Osteoblast (primary cell): ENCODE results near the gene H2BK1. TPM values are rescaled to one million over a fixed set of nuclear protein-coding genes. Genes with fewer than 3 reads are reported as not detected.

Source experiments
- DNase-seq: peaks from one replicate; pipeline ENCODE4 v3.0.0; 2011; ENCODE audit warnings: low spot score, mixed read lengths; ENCODE audit not compliant: insufficient read length; ENCODE audit errors: missing footprints
- H2AFZ ChIP-seq: 2 replicates; pipeline ENCODE4 v1.6.0; 2011; ENCODE audit warnings: mild to moderate bottlenecking, low read length
- H3K27ac ChIP-seq: 2 replicates; pipeline ENCODE4 v1.5.1; 2011; ENCODE audit warnings: mild to moderate bottlenecking, low read depth, low read length, moderate library complexity
- H3K27me3 ChIP-seq: 2 replicates; pipeline ENCODE4 v1.6.0; 2012; ENCODE audit warnings: mild to moderate bottlenecking, control low read depth, inconsistent platforms, low read length, moderate library complexity; ENCODE audit not compliant: insufficient read depth
- H3K36me3 ChIP-seq: 2 replicates; pipeline ENCODE4 v1.5.1; 2011; ENCODE audit warnings: mild to moderate bottlenecking, low read length, control low read depth, moderate library complexity; ENCODE audit not compliant: insufficient read depth
- H3K4me1 ChIP-seq: 2 replicates; pipeline ENCODE4 v1.5.1; 2011; ENCODE audit warnings: mild to moderate bottlenecking, low read length, control low read depth, moderate library complexity; ENCODE audit not compliant: insufficient read depth
- H3K4me2 ChIP-seq: 2 replicates; pipeline ENCODE4 v1.6.0; 2011; ENCODE audit warnings: mild to moderate bottlenecking, low read length; ENCODE audit not compliant: insufficient read depth
- H3K4me3 ChIP-seq: fragments of 200-600 bp; sonication (generic); 3 replicates; pipeline ENCODE4 v1.5.1; 2012; ENCODE audit warnings: mild to moderate bottlenecking, low read length, inconsistent platforms; ENCODE audit not compliant: insufficient read depth
- H3K79me2 ChIP-seq: 2 replicates; pipeline ENCODE4 v1.6.0; 2012; ENCODE audit warnings: mild to moderate bottlenecking, low read length, control low read depth, inconsistent platforms; ENCODE audit not compliant: insufficient read depth
- H3K9me3 ChIP-seq: 2 replicates; pipeline ENCODE4 v1.5.1; 2011; ENCODE audit warnings: low read depth, low read length, control low read depth
- H4K20me1 ChIP-seq: 2 replicates; pipeline ENCODE4 v1.6.0; 2012; ENCODE audit warnings: mild to moderate bottlenecking, low read length, control low read depth; ENCODE audit not compliant: insufficient read depth
- CTCF ChIP-seq: IDR thresholded peaks from 2 replicates; pipeline ENCODE4 v1.5.1; 2011; ENCODE audit warnings: mild to moderate bottlenecking, low read depth, low read length, moderate library complexity; ENCODE audit errors: extremely low read depth
- total RNA-seq: library from RNA; depleted of rRNA; stranded (reverse); fragments of >200 nt; gene quantifications from 2 replicates; pipeline ENCODE4 v1.2.3, GENCODE V29; 2012

H2BK1 gene
- total RNA-seq, 1 donor: not detected

GRCh38 chr7:151236406-151236805 is 26.1 kb upstream of the H2BK1 start:
- Histone ChIP-seq H3K36me3 (peaks cover 73% of the 10 kb centered on the region), H4K20me1 (peaks cover 71% of the 10 kb centered on the region), H3K27ac (no peak overlapping the region), H3K4me3 (no peak overlapping the region), H2AFZ (no peak overlapping the region), H3K4me1 (peaks cover 21% of the 10 kb centered on the region), H3K4me2 (no peak overlapping the region), H3K27me3 (no peaks in the 10 kb centered on the region), H3K79me2 (peaks cover 88% of the 10 kb centered on the region), H3K9me3 (no peaks in the 10 kb centered on the region)
- no peak for DNase-seq
- TF ChIP-seq CTCF: no peak

- H3K79me2 ChIP-seq: peaks cover 82% of the 10 kb centered on the region
- H3K27me3 ChIP-seq: no peaks in the 10 kb centered on the region
- H3K4me3 ChIP-seq: no peak overlapping the region
- H2AFZ ChIP-seq: no peak overlapping the region
- H3K4me2 ChIP-seq: no peak overlapping the region
- no peak for TF ChIP-seq CTCF
- H3K9me3 ChIP-seq: no peaks in the 10 kb centered on the region
- no peak overlapping the region for H3K27ac ChIP-seq
- H4K20me1 ChIP-seq: peaks cover 68% of the 10 kb centered on the region
- H3K36me3 ChIP-seq: peaks cover 62% of the 10 kb centered on the region
- DNase-seq: peak; percentile 74
- peaks cover 21% of the 10 kb centered on the region for H3K4me1 ChIP-seq
Observed at GRCh38 chr7:151235091-151235787, 25.0 kb upstream of the H2BK1 start.

- peak overlapping the region; percentile 99 for H3K4me3 ChIP-seq
- H3K4me1 ChIP-seq: peaks cover 21% of the 10 kb centered on the region
- H3K9me3 ChIP-seq: no peaks in the 10 kb centered on the region
- H3K27ac ChIP-seq: peak overlapping the region; percentile 97
- no peaks in the 10 kb centered on the region for H3K27me3 ChIP-seq
- peak overlapping the region; percentile 90 for H3K4me2 ChIP-seq
- H3K79me2 ChIP-seq: peaks cover 70% of the 10 kb centered on the region
- peaks cover 48% of the 10 kb centered on the region for H3K36me3 ChIP-seq
- no peak for TF ChIP-seq CTCF
- peaks cover 57% of the 10 kb centered on the region for H4K20me1 ChIP-seq
- peak; percentile 30 for DNase-seq
- no peak overlapping the region for H2AFZ ChIP-seq
Observed at GRCh38 chr7:151233804-151234203, 23.5 kb upstream of the H2BK1 start.

- no peaks in the 10 kb centered on the region for H3K27me3 ChIP-seq
- peak overlapping the region; percentile 97 for H3K27ac ChIP-seq
- peak overlapping the region; percentile 32 for H2AFZ ChIP-seq
- H4K20me1 ChIP-seq: peaks cover 51% of the 10 kb centered on the region
- H3K4me1 ChIP-seq: peaks cover 23% of the 10 kb centered on the region
- H3K4me2 ChIP-seq: peak overlapping the region; percentile 90
- DNase-seq: peak; percentile 99
- H3K9me3 ChIP-seq: no peaks in the 10 kb centered on the region
- TF ChIP-seq CTCF: no peak
- H3K4me3 ChIP-seq: peak overlapping the region; percentile 99
- H3K79me2 ChIP-seq: peaks cover 63% of the 10 kb centered on the region
- H3K36me3 ChIP-seq: peaks cover 43% of the 10 kb centered on the region
Observed at GRCh38 chr7:151232917-151233701, 22.8 kb upstream of the H2BK1 start.
